DND-41 (cell line): Measurements from ENCODE around the gene B4GALNT1.
"Not testable (repeated sequence)": the region's sequence is repeated elsewhere in the genome, so short reads cannot be mapped to it uniquely, and the experiment has no call there.

ENCODE experiments used
- ATAC-seq: fragments of 200-7000 bp; cut with Tn5 transposase; 3 replicates; pipeline ENCODE4 v1.9.1; 2021; ENCODE audit warnings: low read depth; ENCODE audit not compliant: insufficient read depth
- DNase-seq: peaks from one replicate; pipeline ENCODE4 v3.0.0-alpha.2; 2020
- H2AFZ ChIP-seq: 2 replicates; pipeline ENCODE4 v1.6.0; 2012; ENCODE audit warnings: low read depth, low read length
- H3K27ac ChIP-seq: 2 replicates; pipeline ENCODE4 v1.5.1; 2012; ENCODE audit warnings: low read length, inconsistent platforms
- H3K27me3 ChIP-seq: fragments of 200-600 bp; sonication (generic); 2 replicates; pipeline ENCODE4 v1.6.0; 2012; ENCODE audit warnings: low read length, mild to moderate bottlenecking, inconsistent platforms; ENCODE audit not compliant: insufficient read depth, poor library complexity
- H3K36me3 ChIP-seq: 2 replicates; pipeline ENCODE4 v1.5.1; 2012; ENCODE audit warnings: low read length, inconsistent platforms; ENCODE audit not compliant: insufficient read depth
- H3K4me1 ChIP-seq: 2 replicates; pipeline ENCODE4 v1.5.1; 2012; ENCODE audit warnings: mild to moderate bottlenecking, low read length; ENCODE audit not compliant: insufficient read depth
- H3K4me2 ChIP-seq: 2 replicates; pipeline ENCODE4 v1.6.0; 2012; ENCODE audit warnings: mild to moderate bottlenecking, moderate library complexity, low read length, inconsistent platforms; ENCODE audit not compliant: insufficient read depth
- H3K4me3 ChIP-seq, 2 experiments: fragments of 200-600 bp in 1 of 2; shearing (Covaris generic) in 1 of 2; 2 replicates each; pipeline ENCODE4 v1.5.1; 2012 to 2016; ENCODE audit warnings: inconsistent platforms in 2 of 2, low read length in 2 of 2, mild to moderate bottlenecking in 2 of 2, low read depth in 1 of 2, moderate library complexity in 1 of 2
- H3K79me2 ChIP-seq: 2 replicates; pipeline ENCODE4 v1.6.0; 2012; ENCODE audit warnings: low read length, inconsistent platforms; ENCODE audit not compliant: insufficient read depth
- H3K9ac ChIP-seq: 2 replicates; pipeline ENCODE4 v1.6.0; 2012; ENCODE audit warnings: low read depth, mild to moderate bottlenecking, inconsistent platforms, low read length, moderate library complexity
- H3K9me3 ChIP-seq: 2 replicates; pipeline ENCODE4 v1.5.1; 2012; ENCODE audit warnings: low read length, moderate library complexity, mild to moderate bottlenecking, inconsistent platforms; ENCODE audit not compliant: insufficient read depth, severe bottlenecking
- H4K20me1 ChIP-seq: 2 replicates; pipeline ENCODE4 v1.6.0; 2012; ENCODE audit warnings: low read length; ENCODE audit not compliant: insufficient read depth
- CTCF ChIP-seq: IDR thresholded peaks from 2 replicates; pipeline ENCODE4 v1.5.1; 2012; ENCODE audit warnings: borderline replicate concordance, low read length, moderate library complexity, mild to moderate bottlenecking; ENCODE audit not compliant: poor library complexity, severe bottlenecking; ENCODE audit errors: extremely low read depth
- EZH2 ChIP-seq: IDR thresholded peaks from 3 replicates; pipeline ENCODE4 v1.6.1; 2012; ENCODE audit warnings: borderline replicate concordance, low read depth, mild to moderate bottlenecking, moderate library complexity, low read length, inconsistent platforms; ENCODE audit not compliant: severe bottlenecking

B4GALNT1 gene

GRCh38 chr12:57637364-57637763, 4.4 kb upstream of the B4GALNT1 start:
- Histone ChIP-seq H3K36me3 (no peaks in the 10 kb centered on the region), H3K27ac (no peak overlapping the region), H3K27me3 (no peaks in the 10 kb centered on the region), H3K4me3 (no peak overlapping the region), H3K79me2 (no peaks in the 10 kb centered on the region), H4K20me1 (no peaks in the 10 kb centered on the region), H3K4me2 (no peak overlapping the region), H3K4me1 (no peaks in the 10 kb centered on the region), H2AFZ (no peak overlapping the region), H3K9ac (no peak overlapping the region), H3K9me3 (no peaks in the 10 kb centered on the region)
- TF ChIP-seq CTCF = no peak
- TF ChIP-seq EZH2 = no peak
- ATAC-seq (no peak), DNase-seq (no peak)

- ATAC-seq, H3K79me2 ChIP-seq, H3K27me3 ChIP-seq, H3K27ac ChIP-seq, H3K9ac ChIP-seq, H3K4me1 ChIP-seq, H3K36me3 ChIP-seq, H2AFZ ChIP-seq, H3K4me2 ChIP-seq, DNase-seq, H3K4me3 ChIP-seq, H4K20me1 ChIP-seq, H3K9me3 ChIP-seq: not testable (repeated sequence)
Measured at GRCh38 chr12:57636731-57637130, 3.7 kb upstream of the B4GALNT1 start.

DNA sequence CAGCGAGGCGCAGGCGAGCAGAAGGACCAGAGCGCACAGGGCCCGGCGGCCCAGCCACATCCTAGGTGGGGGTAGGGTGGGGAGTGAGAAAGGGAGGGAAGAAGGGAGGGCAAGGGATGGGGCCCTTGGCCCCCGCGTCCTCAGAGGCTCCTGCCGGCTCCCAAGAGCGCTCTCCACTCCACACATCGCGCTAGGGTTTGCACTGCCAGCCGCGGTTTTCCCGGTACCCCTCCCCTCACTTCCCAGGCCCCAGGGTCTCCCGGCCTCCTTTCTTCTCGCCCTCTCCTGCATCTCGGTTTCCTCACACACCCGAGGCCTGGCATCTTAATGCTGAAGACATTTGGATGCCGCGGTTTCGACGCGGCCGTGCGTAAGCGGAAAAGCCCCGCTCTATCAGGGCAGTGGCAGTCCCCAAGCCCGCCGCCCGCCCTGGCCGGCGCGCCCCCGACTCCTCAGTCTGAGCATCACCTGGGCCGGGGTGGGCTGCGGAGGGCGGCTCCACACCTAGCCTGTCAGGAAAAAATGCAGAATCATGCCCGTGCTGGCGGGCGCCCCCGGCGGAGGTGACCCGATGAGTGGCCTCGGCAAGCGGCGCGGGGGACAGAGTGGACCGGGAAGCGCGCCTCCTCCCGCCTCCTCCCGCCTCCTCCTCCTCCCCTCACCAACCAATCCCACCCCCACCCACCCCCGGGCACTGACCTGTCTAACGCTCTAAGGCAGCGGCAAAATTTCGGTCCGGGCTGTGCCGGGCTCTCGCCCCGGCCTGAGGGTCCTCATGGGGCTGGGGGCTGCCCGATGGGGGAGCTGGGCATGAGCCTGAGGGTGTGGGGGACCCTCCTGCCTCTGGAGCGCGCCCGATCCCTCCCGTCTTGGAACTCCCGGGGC, 686 bp downstream of the B4GALNT1 start:
- no peaks in the 10 kb centered on the region for H3K36me3 ChIP-seq
- no peaks in the 10 kb centered on the region for H3K79me2 ChIP-seq
- H3K27me3 ChIP-seq = no peaks in the 10 kb centered on the region
- H3K4me1 ChIP-seq = no peaks in the 10 kb centered on the region
- TF ChIP-seq CTCF (no peak), EZH2 (no peak)
- no peak overlapping the region for H3K4me3 ChIP-seq
- H3K9me3 ChIP-seq = no peaks in the 10 kb centered on the region
- H3K9ac ChIP-seq = no peak overlapping the region
- no peak for DNase-seq
- no peaks in the 10 kb centered on the region for H4K20me1 ChIP-seq
- no peak for ATAC-seq
- no peak overlapping the region for H3K4me2 ChIP-seq
- no peak overlapping the region for H2AFZ ChIP-seq
- no peak overlapping the region for H3K27ac ChIP-seq

GRCh38 chr12:57631566-57632072, 1.4 kb downstream of the B4GALNT1 start:
- ATAC-seq (no peak), DNase-seq (no peak)
- H3K9ac ChIP-seq = no peak overlapping the region
- no peak overlapping the region for H3K4me3 ChIP-seq
- H3K4me1 ChIP-seq = no peaks in the 10 kb centered on the region
- TF ChIP-seq CTCF = no peak
- no peak for TF ChIP-seq EZH2
- no peak overlapping the region for H3K27ac ChIP-seq
- H4K20me1 ChIP-seq = no peaks in the 10 kb centered on the region
- H3K27me3 ChIP-seq = no peaks in the 10 kb centered on the region
- H3K4me2 ChIP-seq = no peak overlapping the region
- H3K79me2 ChIP-seq = no peaks in the 10 kb centered on the region
- no peak overlapping the region for H2AFZ ChIP-seq
- H3K36me3 ChIP-seq = no peaks in the 10 kb centered on the region
- no peaks in the 10 kb centered on the region for H3K9me3 ChIP-seq
